ENCODE results near the gene CYP2U1.
A peak's percentile ranks its signal among the peaks of the same experiment; 100 is the strongest.

CYP2U1 gene

GRCh38 chr4:107978716-107979451, 47.5 kb downstream of the CYP2U1 start:
- WGBS (ENCODE audit: insufficient coverage, insufficient read length): no CpG with 5 or more reads among the region's 2 CpGs
- H3K4me3 ChIP-seq (ENCODE audit: low read length): no peak overlapping the region
- no peak for DNase-seq (ENCODE audit: low read depth, low spot score)
- H3K27me3 ChIP-seq (ENCODE audit: control insufficient read depth, insufficient read depth, low read length): no peaks in the 10 kb centered on the region
- no peaks in the 10 kb centered on the region for H3K9me3 ChIP-seq (ENCODE audit: control insufficient read depth, insufficient read depth, low read length)
- no peaks in the 10 kb centered on the region for H3K36me3 ChIP-seq (ENCODE audit: control insufficient read depth, insufficient read depth, low read length)
- H3K27ac ChIP-seq (ENCODE audit: low read length): no peak overlapping the region
- H3K4me1 ChIP-seq (ENCODE audit: control insufficient read depth, insufficient read depth, low read length): no peaks in the 10 kb centered on the region

GRCh38 chr4:107987916-107988762, 56.8 kb downstream of the CYP2U1 start:
- Histone ChIP-seq H3K4me1 (ENCODE audit: control insufficient read depth, insufficient read depth, low read length) (no peaks in the 10 kb centered on the region), H3K27me3 (ENCODE audit: control insufficient read depth, insufficient read depth, low read length) (no peaks in the 10 kb centered on the region), H3K4me3 (ENCODE audit: low read length) (no peak overlapping the region), H3K27ac (ENCODE audit: low read length) (no peak overlapping the region), H3K9me3 (ENCODE audit: control insufficient read depth, insufficient read depth, low read length) (no peaks in the 10 kb centered on the region), H3K36me3 (ENCODE audit: control insufficient read depth, insufficient read depth, low read length) (no peaks in the 10 kb centered on the region)
- WGBS (ENCODE audit: insufficient coverage, insufficient read length): no CpG with 5 or more reads among the region's 10 CpGs
- no peak for DNase-seq (ENCODE audit: low read depth, low spot score)

- DNase-seq (ENCODE audit: low read depth, low spot score): no peak
- Histone ChIP-seq H3K27ac (ENCODE audit: low read length) (no peak overlapping the region), H3K36me3 (ENCODE audit: control insufficient read depth, insufficient read depth, low read length) (no peaks in the 10 kb centered on the region), H3K9me3 (ENCODE audit: control insufficient read depth, insufficient read depth, low read length) (no peaks in the 10 kb centered on the region), H3K4me3 (ENCODE audit: low read length) (no peak overlapping the region), H3K27me3 (ENCODE audit: control insufficient read depth, insufficient read depth, low read length) (no peaks in the 10 kb centered on the region), H3K4me1 (ENCODE audit: control insufficient read depth, insufficient read depth, low read length) (no peaks in the 10 kb centered on the region)
- no CpG with 5 or more reads among the region's 5 CpGs for WGBS (ENCODE audit: insufficient coverage, insufficient read length)
Observed at GRCh38 chr4:107988763-107989035, 57.4 kb downstream of the CYP2U1 start.

GRCh38 chr4:107989162-107989536, 57.8 kb downstream of the CYP2U1 start:
- Histone ChIP-seq H3K4me1 (ENCODE audit: control insufficient read depth, insufficient read depth, low read length) (no peaks in the 10 kb centered on the region), H3K27ac (ENCODE audit: low read length) (no peak overlapping the region)

GRCh38 chr4:107989537-107990386, 58.4 kb downstream of the CYP2U1 start, which contains the start of gene HADH:
Gene HADH (plus strand): TSS chr4:107989889. CDS start chr4:107989933, 44 bp downstream.
- Histone ChIP-seq H3K27ac (ENCODE audit: low read length) (no peak within 1 kb of the TSS), H3K4me3 (ENCODE audit: low read length) (peak within 1 kb of the TSS; percentile 73; the same call in 1 of the 2 replicates), H3K9me3 (ENCODE audit: control insufficient read depth, insufficient read depth, low read length) (no peaks in the 10 kb centered on the region), H3K27me3 (ENCODE audit: control insufficient read depth, insufficient read depth, low read length) (no peaks in the 10 kb centered on the region), H3K36me3 (ENCODE audit: control insufficient read depth, insufficient read depth, low read length) (no peaks in the 10 kb centered on the region), H3K4me1 (ENCODE audit: control insufficient read depth, insufficient read depth, low read length) (no peaks in the 10 kb centered on the region)
- peak; percentile 58 for DNase-seq (ENCODE audit: low read depth, low spot score)
- WGBS (ENCODE audit: insufficient coverage, insufficient read length): no CpG with 5 or more reads among the region's 78 CpGs

More at GRCh38 chr4:107989162-107989536, 57.8 kb downstream of the CYP2U1 start:
- Histone ChIP-seq H3K9me3 (ENCODE audit: control insufficient read depth, insufficient read depth, low read length) (no peaks in the 10 kb centered on the region), H3K27me3 (ENCODE audit: control insufficient read depth, insufficient read depth, low read length) (no peaks in the 10 kb centered on the region), H3K4me3 (ENCODE audit: low read length) (peak overlapping the region; percentile 73; the same call in 1 of the 2 replicates), H3K36me3 (ENCODE audit: control insufficient read depth, insufficient read depth, low read length) (no peaks in the 10 kb centered on the region)
- WGBS (ENCODE audit: insufficient coverage, insufficient read length): no CpG with 5 or more reads among the region's 8 CpGs
- DNase-seq (ENCODE audit: low read depth, low spot score): no peak

GRCh38 chr4:107991945-107992630, 60.7 kb downstream of the CYP2U1 start:
- Histone ChIP-seq H3K4me1 (ENCODE audit: control insufficient read depth, insufficient read depth, low read length) (no peaks in the 10 kb centered on the region), H3K4me3 (ENCODE audit: low read length) (no peak overlapping the region), H3K36me3 (ENCODE audit: control insufficient read depth, insufficient read depth, low read length) (no peaks in the 10 kb centered on the region), H3K27ac (ENCODE audit: low read length) (no peak overlapping the region), H3K27me3 (ENCODE audit: control insufficient read depth, insufficient read depth, low read length) (no peaks in the 10 kb centered on the region), H3K9me3 (ENCODE audit: control insufficient read depth, insufficient read depth, low read length) (no peaks in the 10 kb centered on the region)
- WGBS (ENCODE audit: insufficient coverage, insufficient read length): no CpG with 5 or more reads among the region's 3 CpGs
- DNase-seq (ENCODE audit: low read depth, low spot score): no peak

- Histone ChIP-seq H3K9me3 (ENCODE audit: control insufficient read depth, insufficient read depth, low read length) (no peaks in the 10 kb centered on the region), H3K27me3 (ENCODE audit: control insufficient read depth, insufficient read depth, low read length) (no peaks in the 10 kb centered on the region), H3K4me1 (ENCODE audit: control insufficient read depth, insufficient read depth, low read length) (no peaks in the 10 kb centered on the region), H3K27ac (ENCODE audit: low read length) (no peak overlapping the region), H3K4me3 (ENCODE audit: low read length) (no peak overlapping the region), H3K36me3 (ENCODE audit: control insufficient read depth, insufficient read depth, low read length) (no peaks in the 10 kb centered on the region)
- WGBS (ENCODE audit: insufficient coverage, insufficient read length): no CpG with 5 or more reads among the region's 3 CpGs
- no peak for DNase-seq (ENCODE audit: low read depth, low spot score)
Observed at GRCh38 chr4:107993969-107994368, 62.6 kb downstream of the CYP2U1 start.

- no peaks in the 10 kb centered on the region for H3K27me3 ChIP-seq (ENCODE audit: control insufficient read depth, insufficient read depth, low read length)
- H3K4me3 ChIP-seq (ENCODE audit: low read length): no peak overlapping the region
- no peak for DNase-seq (ENCODE audit: low read depth, low spot score)
- no peaks in the 10 kb centered on the region for H3K9me3 ChIP-seq (ENCODE audit: control insufficient read depth, insufficient read depth, low read length)
- no peaks in the 10 kb centered on the region for H3K36me3 ChIP-seq (ENCODE audit: control insufficient read depth, insufficient read depth, low read length)
- H3K27ac ChIP-seq (ENCODE audit: low read length): no peak overlapping the region
- H3K4me1 ChIP-seq (ENCODE audit: control insufficient read depth, insufficient read depth, low read length): no peaks in the 10 kb centered on the region
Observed at GRCh38 chr4:107994894-107995293, 63.5 kb downstream of the CYP2U1 start.

GRCh38 chr4:107996949-107997788, 65.8 kb downstream of the CYP2U1 start:
- H3K9me3 ChIP-seq (ENCODE audit: control insufficient read depth, insufficient read depth, low read length): no peaks in the 10 kb centered on the region
- no peaks in the 10 kb centered on the region for H3K27me3 ChIP-seq (ENCODE audit: control insufficient read depth, insufficient read depth, low read length)
- no peak overlapping the region for H3K27ac ChIP-seq (ENCODE audit: low read length)
- no CpG with 5 or more reads among the region's 5 CpGs for WGBS (ENCODE audit: insufficient coverage, insufficient read length)
- H3K4me3 ChIP-seq (ENCODE audit: low read length): no peak overlapping the region
- no peak for DNase-seq (ENCODE audit: low read depth, low spot score)
- H3K4me1 ChIP-seq (ENCODE audit: control insufficient read depth, insufficient read depth, low read length): no peaks in the 10 kb centered on the region
- H3K36me3 ChIP-seq (ENCODE audit: control insufficient read depth, insufficient read depth, low read length): no peaks in the 10 kb centered on the region

Data from iPS DF 6.9 (cell line).